Smooth muscle cell (in vitro differentiated cells): ENCODE measurements around the gene TMEM170A. TPM values are rescaled to one million over a fixed set of nuclear protein-coding genes. Genes with fewer than 3 reads are reported as not detected.
A peak's percentile ranks its signal among the peaks of the same experiment; 100 is the strongest.

ENCODE experiments used
- DNase-seq: peaks from one replicate; lab custom pipeline; 2025; ENCODE audit not compliant: unreplicated experiment; lab: John Stamatoyannopoulos, UW
- H2AFZ ChIP-seq: fragments of 200-600 bp; sonication (generic); 2 replicates; pipeline ENCODE4 v1.6.0; 2016; ENCODE audit warnings: antibody characterized with exemption, low read depth, mild to moderate bottlenecking
- H3F3A ChIP-seq: fragments of 200-600 bp; sonication (generic); 2 replicates; pipeline ENCODE4 v1.6.0; 2017; ENCODE audit warnings: antibody characterized with exemption, low read depth
- H3K27ac ChIP-seq: fragments of 200-600 bp; sonication (generic); 2 replicates; pipeline ENCODE4 v1.5.1; 2016; ENCODE audit warnings: low read depth, mild to moderate bottlenecking
- H3K27me3 ChIP-seq: fragments of 200-600 bp; sonication (generic); 2 replicates; pipeline ENCODE4 v1.6.1; 2016; ENCODE audit warnings: low read depth, mild to moderate bottlenecking
- H3K36me3 ChIP-seq: fragments of 200-600 bp; sonication (generic); 2 replicates; pipeline ENCODE4 v1.5.1; 2016; ENCODE audit warnings: low read depth
- H3K4me1 ChIP-seq: fragments of 200-600 bp; sonication (generic); 2 replicates; pipeline ENCODE4 v1.5.1; 2016; ENCODE audit warnings: low read depth
- H3K4me2 ChIP-seq: fragments of 200-600 bp; sonication (generic); 2 replicates; pipeline ENCODE4 v1.6.0; 2016; ENCODE audit warnings: mild to moderate bottlenecking
- H3K4me3 ChIP-seq: fragments of 200-600 bp; sonication (generic); 2 replicates; pipeline ENCODE4 v1.5.1; 2016; ENCODE audit warnings: mild to moderate bottlenecking
- H3K79me2 ChIP-seq: fragments of 200-600 bp; sonication (generic); 2 replicates; pipeline ENCODE4 v1.6.0; 2016; ENCODE audit warnings: low read depth, mild to moderate bottlenecking
- H3K9ac ChIP-seq: fragments of 200-600 bp; sonication (generic); 2 replicates; pipeline ENCODE4 v1.6.0; 2016; ENCODE audit warnings: low read depth
- H3K9me3 ChIP-seq: fragments of 200-600 bp; sonication (generic); replicated peaks from 2 replicates; pipeline ENCODE4 v1.5.1; 2016; ENCODE audit warnings: low read depth
- H4K20me1 ChIP-seq: fragments of 200-600 bp; sonication (generic); 2 replicates; pipeline ENCODE4 v1.6.0; 2016; ENCODE audit warnings: low read depth
- CTCF ChIP-seq: fragments of 200-600 bp; sonication (generic); IDR thresholded peaks from 2 replicates; pipeline ENCODE4 v1.5.1; 2017; ENCODE audit warnings: borderline replicate concordance, mild to moderate bottlenecking, antibody characterized with exemption; ENCODE audit not compliant: insufficient read depth, poor library complexity, severe bottlenecking
- WGBS: methylation state at CpG from one replicate; pipeline ENCODE4 v1.1.7; 2016; ENCODE audit warnings: low lambda C conversion rate; 5-methylcytosine and 5-hydroxymethylcytosine counted together
- polyA plus RNA-seq: library from polyadenylated mRNA; unstranded; fragments of >200 nt; fragmentation: Nextera tagmentation; extraction: Ambion mirVana; gene quantifications from 2 replicates; pipeline ENCODE4 v1.2.1, GENCODE V29; 2016
- total RNA-seq: library from RNA; depleted of rRNA; stranded (reverse); fragments of >200 nt; gene quantifications from 2 replicates; pipeline ENCODE4 v1.2.3, GENCODE V29; 2014

Gene TMEM170A
- total and polyA plus RNA-seq, 2 experiments from 2014 or later, result 10.0 to 12.9 TPM

DNA sequence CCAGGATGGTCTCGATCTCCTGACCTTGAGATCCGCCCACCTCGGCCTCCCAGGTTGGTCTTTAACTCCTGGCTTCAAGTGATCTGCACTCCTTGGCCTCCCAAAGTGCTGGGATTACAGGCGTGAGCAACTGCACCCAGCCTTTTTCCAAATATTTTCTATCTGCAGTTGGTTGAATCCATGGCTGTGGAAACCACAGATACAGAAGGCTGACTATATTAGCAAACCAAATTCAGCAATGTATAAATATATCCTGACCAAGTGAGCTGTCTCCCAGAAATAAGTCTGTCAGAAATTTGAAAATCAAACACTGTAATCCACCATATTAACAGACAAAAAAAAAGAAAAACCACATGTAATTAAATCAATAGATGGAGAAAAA, 40.8 kb downstream of the TMEM170A start:
- Histone ChIP-seq H3K4me3 (no peak overlapping the region), H3K27me3 (no peaks in the 10 kb centered on the region), H3F3A (peaks cover 3% of the 10 kb centered on the region), H3K4me2 (no peak overlapping the region), H3K36me3 (no peaks in the 10 kb centered on the region), H2AFZ (no peak overlapping the region), H3K79me2 (peaks cover 99% of the 10 kb centered on the region), H3K27ac (no peak overlapping the region), H3K4me1 (peaks cover 10% of the 10 kb centered on the region), H3K9me3 (no peaks in the 10 kb centered on the region), H4K20me1 (peaks cover 58% of the 10 kb centered on the region), H3K9ac (no peak overlapping the region)
- no peak for TF ChIP-seq CTCF
- no peak for DNase-seq
- WGBS, result 95% methylated on average over 4 of the region's 4 CpGs

GRCh38 chr16:75421820-75422126, 42.7 kb downstream of the TMEM170A start:
- DNase-seq, result no peak
- no peaks in the 10 kb centered on the region for H3K36me3 ChIP-seq
- peaks cover 3% of the 10 kb centered on the region for H3F3A ChIP-seq
- no peaks in the 10 kb centered on the region for H3K27me3 ChIP-seq
- H3K4me2 ChIP-seq, result peak overlapping the region; percentile 86
- H2AFZ ChIP-seq, result no peak overlapping the region
- H4K20me1 ChIP-seq, result peaks cover 57% of the 10 kb centered on the region
- H3K79me2 ChIP-seq, result peaks cover 97% of the 10 kb centered on the region
- H3K4me1 ChIP-seq, result peaks cover 10% of the 10 kb centered on the region
- H3K4me3 ChIP-seq, result no peak overlapping the region
- no peak overlapping the region for H3K9ac ChIP-seq
- 94% methylated on average over 1 of the region's 1 CpG for WGBS
- TF ChIP-seq CTCF, result no peak
- H3K9me3 ChIP-seq, result no peaks in the 10 kb centered on the region
- H3K27ac ChIP-seq, result peak overlapping the region; percentile 36

DNA sequence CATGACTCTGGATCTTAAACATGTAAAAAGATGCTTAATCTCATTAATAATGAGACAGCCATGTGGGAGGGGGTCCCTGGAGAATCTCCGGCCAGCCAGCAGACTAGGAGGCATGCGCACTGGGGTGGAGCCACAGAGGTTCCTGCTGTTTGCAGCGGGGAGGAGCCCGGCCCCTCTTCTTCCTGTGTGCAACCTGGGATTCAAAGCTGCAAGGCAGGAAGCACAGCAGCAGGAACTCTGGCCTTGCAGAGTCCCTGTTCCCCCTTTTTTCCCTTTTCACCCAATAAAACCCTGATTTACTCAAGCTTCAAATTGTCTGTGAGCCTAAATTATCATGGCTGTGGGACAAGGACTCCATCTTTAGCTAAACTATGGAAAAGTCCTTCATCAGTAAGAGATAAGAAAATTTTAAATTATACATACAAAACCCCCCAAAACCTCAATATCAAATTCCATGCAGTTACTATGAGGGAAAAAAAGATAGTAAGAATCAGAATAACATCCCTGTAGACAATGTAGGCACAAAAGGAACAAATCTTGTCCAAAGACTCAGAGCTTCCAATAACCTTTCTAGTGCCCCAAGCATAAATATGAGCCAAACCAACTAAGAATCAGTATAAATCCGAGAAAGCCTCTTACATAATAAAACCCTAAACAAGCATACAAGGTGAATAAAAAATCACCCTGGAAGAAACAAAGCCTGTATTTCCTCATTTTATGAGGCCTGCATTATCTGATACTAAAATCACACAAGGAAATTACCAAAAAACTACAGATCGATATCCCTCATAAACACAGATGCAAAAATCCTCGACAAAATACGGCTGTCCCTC, 43.3 kb downstream of the TMEM170A start:
- Histone ChIP-seq H3K4me3 (peak overlapping the region; percentile 47), H3K27me3 (no peaks in the 10 kb centered on the region), H3K27ac (peak overlapping the region; percentile 36), H3K9me3 (no peaks in the 10 kb centered on the region), H3K79me2 (peaks cover 97% of the 10 kb centered on the region), H3K4me2 (peak overlapping the region; percentile 86), H3F3A (peaks cover 3% of the 10 kb centered on the region), H3K9ac (peak overlapping the region; percentile 5), H2AFZ (no peak overlapping the region), H3K36me3 (no peaks in the 10 kb centered on the region), H3K4me1 (peaks cover 10% of the 10 kb centered on the region), H4K20me1 (peaks cover 57% of the 10 kb centered on the region)
- WGBS, result 47% methylated on average over 8 of the region's 8 CpGs
- DNase-seq, result peak; percentile 28
- no peak for TF ChIP-seq CTCF
